GM19023 (cell line): ENCODE data around the gene GNA12.
A peak's percentile ranks its signal among the peaks of the same experiment; 100 is the strongest.

Source experiments
- ATAC-seq: cut with Tn5 transposase; IDR thresholded peaks from one replicate; pipeline ENCODE4 v1.9.1; 2021; ENCODE audit warnings: mild to moderate bottlenecking, moderate library complexity; ENCODE audit not compliant: unreplicated experiment

GNA12 gene

DNA sequence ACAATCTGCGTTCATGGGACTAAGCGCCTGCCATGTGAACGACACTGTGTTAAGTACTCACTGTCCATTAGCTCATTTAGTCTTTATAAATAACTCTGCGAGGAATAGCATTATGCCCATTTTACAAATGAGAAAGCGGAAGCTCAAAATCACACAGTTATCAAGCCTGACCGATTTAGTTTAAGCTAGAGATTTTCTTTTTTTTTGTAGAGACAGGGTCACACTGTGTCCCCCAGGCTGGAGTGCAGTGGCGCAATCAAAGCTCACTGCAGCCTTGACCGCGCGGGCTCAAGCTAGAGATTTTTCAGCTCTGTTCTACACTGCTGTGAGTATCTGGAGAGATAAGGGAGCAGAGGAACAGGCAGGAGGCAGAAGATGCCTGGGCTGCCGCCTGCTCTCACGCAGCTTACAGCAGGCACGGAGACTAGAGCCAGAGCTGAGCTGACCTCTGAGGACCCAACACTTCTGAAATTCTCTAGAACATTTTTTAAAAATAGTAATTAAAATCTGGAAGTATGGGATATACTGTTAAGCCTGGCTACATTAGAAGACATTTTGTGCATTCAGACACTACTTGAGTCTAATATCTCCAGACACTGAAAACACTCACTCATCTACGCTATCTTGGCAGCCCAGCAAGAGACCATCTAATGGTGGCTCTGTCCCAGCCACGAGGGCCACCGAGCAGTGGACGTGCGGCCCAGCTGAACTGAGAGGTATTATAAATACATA is 38.7 kb downstream of the GNA12 start:
- ATAC-seq, result no peak

DNA sequence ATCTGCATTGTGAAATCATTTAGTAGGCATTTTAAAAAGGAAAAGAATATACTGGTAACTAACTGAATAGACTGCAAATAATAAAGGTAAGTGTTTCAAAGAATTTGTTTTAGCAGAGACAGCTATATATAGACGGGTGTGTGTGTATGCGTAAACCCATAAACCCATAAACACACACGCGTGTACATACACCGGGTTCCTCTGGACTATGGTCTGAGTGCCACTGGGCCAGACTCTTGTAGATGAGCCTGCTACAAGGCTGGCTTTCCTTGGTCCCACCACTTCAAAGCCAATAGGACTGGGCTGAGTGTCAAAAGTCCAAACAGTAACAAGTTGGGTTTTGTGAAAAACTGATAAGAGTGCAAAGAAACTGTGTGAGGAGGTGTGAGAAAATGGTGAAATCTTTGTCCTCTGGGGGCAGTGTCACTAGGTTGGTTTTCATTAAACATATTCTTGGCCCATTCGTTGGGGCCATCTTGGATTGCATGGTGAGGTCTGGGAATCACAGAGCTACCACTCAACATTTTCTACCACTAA is 39.8 kb downstream of the GNA12 start:
- no peak for ATAC-seq

DNA sequence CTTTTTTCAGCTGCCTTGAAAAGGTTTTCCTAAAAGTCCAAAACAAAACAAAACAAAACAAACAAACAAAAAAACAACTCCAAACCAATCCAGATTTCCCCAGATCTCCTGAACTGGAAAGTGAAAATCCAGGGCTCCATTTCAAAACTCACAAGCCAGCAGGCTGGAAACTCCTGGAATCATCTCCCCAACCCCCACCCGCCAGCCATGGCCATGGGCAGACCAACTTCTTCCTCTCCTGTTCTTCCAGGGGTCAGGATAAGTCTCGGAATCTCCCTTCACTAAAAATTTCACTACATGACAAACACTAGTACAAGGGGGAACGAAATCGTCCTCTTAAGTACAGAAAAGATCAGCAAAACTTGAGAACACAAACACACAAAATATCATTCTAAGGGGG is 40.4 kb downstream of the GNA12 start:
- no peak for ATAC-seq

DNA sequence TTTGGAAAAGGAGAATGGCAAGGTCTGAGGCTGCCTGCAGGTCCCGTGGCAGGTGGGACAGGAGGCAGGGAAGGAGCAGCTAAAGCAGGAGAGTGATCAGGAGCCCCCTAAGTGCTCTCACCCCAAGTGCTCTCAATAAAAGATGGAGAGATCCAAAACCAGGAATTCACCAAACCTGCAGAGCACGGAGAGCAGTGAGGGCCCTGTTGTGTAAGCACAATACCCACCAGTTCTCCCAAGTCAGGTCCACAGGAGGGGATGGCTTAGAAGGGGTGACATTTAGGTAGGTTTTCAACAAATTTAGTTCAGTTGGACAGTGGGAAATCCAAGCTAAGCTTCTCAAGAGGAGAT is 40.8 kb downstream of the GNA12 start:
- ATAC-seq, result no peak

DNA sequence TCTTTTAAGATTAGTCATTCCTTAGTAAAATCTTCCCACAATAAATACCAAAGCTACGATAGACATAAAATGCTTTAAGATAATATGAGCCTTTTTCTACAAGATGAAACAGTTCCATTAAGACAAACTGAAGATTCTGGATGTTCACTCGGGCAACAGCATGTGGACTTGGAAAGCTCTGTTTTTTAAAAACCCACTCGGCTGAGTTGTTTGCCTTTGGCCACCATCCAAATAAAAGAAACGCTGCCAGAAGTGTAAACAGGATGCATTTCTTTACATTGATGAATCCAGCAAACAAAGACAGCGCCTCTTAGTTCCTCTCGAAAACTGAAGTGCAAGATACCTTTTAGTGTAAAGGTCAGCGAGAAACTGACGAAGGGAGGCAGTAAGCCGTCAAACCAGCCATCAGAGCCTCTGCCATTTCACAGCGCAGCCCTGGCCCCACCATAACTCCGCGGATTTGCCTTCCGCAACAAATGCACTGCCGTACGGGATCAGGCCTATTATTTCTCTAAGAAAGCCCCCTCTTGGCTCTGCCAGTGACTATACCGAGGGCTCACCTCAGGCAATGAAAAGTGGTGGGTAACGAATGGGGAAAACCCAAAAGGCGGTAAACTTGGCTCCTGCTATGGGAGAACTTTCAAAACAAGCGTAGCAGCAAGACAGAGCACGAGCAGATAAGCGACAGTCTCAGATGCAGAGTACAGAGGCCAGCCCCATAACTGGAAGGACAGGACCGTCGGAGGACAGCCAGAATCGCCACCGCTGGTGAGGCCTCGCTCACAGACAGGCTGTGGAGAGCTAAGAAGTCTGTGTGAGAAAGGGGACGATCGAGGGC is 41.4 kb downstream of the GNA12 start:
- ATAC-seq, result no peak

DNA sequence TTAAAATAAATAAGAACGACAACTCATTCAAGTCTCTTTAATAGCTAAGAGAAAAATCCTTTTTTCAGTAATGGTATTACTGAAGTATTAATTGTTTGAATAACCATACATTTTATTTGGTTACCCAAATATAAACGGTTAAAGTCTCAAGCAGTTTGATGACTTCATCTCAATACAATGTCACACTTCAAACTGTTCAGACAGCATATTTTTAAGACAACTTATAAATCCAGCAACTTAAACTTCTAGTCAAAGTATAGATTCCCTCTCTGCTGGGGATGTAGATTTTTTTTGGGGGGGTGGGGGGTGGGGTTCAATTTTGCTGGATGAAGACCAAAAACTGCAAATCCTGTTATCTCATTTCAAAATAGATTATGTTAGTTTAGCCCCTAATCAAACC is 42.0 kb downstream of the GNA12 start:
- ATAC-seq, result no peak

DNA sequence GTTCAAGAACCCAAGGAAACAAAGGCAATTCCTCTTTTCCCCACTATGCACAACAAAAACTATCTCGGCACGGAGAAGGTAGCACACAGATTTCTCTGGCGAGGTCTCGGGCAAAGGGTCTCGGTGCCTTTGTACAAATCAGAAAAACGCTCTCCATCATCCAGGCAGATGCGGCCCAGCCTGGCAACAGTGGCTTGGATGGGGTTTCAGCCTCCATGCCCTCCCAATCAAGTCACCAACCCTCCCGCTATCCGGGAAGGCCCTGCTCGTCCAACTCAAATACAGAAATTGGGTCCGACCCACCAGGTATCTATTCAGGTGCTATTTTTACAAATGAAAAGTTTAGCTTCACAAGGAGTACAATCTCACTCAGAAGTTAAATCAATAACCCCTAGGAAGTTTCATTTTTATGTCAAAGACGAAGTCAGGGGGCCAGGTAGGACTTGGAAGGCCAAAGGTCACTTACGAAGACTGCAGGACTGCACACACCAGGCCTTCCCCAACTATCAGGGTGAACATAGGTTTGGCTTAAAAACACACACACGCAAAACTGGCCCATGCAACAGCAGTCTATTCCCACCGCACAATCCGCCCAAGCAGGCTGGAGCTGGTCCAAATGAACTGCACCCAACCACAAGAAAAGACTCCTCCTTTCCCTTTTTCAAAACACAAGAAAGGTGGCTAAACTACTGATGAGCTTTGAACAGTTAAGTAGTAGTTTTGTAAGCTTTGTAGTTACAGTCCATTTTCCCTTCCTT is 43.0 kb downstream of the GNA12 start:
- ATAC-seq, result peak; percentile 52

DNA sequence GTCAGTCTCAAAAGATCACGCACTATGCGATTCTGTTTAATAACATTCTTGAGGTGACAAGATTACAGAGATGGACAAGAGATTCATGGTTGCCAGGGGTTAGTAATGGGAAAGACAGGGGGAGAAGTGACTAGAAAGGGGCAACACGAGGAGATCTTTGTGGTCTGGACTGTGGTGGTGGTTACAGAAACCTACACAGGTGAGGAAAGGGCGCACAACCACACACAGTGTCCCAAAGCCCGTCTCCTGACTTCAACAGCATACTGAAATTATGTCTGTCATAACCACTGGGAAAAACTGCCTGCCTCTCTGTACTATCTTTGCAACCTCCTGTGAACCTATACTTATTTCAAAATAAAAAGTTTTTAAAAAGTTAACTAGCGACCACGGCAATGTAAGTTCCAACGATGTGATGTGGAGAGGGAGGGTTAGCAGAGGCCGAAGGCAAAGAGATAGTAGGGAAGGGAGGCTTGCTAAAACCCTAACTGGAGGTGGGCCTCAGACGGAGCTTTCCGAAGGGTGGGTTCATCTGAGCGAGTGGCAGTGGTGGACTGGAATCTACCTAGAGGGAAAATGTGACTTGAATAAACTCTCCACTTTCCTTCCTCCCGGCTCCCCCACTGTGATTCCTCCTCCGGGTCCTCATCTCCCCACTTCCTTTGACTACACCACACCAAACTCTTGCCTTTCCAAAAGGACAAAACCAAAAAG is 43.7 kb downstream of the GNA12 start:
- ATAC-seq, result no peak

DNA sequence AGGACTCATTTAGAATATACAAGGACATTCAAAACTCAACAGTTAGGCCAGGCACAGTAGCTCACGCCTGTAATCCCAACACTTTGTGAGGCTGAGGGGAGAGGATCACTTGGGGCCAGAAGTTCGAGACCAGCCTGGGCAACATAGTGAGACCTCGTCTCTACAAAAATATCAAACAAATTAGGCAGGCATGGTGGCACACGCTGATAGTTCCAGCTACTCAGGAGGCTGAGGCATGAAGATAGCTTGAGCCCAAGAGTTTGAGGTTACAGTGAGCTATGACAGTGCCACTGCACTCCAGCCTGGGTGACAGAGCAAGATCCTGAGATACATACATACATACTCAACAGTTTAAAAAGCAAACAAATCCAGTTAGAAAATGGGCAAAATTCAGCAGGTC is 44.9 kb downstream of the GNA12 start:
- ATAC-seq, result no peak

DNA sequence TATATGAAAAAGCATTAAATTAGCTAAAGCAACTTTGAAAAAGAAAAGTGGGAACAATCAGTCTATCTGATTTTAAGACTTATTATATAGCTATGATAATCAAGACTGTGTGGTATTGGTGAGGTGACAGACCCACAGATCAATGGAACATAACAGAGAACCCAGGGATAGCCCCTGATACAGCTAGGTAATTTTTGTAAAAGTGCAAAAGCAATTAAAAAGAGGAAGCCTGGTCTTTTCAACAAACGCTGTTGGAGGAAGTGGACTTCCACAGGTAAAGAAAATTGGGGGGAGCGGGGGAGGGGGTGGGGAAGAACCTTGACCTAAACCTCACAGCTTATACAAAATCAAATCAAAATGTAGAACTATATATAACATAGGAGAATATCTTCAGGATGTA is 45.4 kb downstream of the GNA12 start:
- ATAC-seq, result no peak

DNA sequence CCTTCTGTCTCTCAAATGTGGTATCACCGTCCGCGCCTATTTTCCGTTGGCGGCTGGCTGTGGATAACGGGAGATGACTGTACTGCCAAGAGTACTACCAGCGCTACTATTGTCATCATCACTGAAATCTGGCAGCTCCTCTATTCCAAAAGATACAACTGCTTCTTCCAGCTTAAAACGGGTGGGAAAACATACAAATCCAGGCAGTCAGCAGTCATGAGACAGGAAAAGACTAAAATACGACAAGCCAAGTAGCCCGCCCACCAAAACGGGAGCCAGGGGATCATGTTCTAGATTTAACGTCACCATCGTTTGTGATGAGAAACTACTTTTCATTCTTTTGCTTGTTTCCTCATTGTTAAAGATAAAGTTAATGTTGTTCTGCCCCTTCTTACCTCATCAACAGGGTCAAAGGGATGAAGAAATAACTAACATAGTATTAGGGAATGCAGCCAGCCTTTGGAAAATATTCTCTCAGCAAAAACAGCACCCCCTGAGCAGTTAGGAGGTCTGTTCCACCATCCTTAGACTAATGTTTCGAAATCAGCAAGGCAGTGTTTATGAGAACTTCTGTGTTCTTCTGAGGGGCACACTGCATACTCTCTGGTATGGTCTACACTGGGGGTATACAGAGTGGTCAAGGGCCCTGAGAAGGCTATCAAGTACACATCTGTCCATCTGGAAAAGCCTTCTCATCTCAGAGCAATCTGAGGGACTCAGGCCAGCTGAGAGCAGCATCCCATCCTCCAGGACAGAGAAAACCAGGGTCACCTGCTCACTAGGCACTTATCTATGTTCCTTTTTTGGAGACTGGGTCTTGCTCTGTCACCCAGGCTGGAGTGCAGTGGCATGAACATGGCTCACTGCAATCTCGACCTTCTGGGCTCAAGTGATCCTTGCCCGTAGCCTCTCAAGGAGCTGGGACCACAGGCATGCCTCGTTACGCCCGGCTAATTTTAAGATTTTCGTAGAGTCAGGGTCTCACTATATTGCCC is 47.5 kb downstream of the GNA12 start:
- no peak for ATAC-seq

DNA sequence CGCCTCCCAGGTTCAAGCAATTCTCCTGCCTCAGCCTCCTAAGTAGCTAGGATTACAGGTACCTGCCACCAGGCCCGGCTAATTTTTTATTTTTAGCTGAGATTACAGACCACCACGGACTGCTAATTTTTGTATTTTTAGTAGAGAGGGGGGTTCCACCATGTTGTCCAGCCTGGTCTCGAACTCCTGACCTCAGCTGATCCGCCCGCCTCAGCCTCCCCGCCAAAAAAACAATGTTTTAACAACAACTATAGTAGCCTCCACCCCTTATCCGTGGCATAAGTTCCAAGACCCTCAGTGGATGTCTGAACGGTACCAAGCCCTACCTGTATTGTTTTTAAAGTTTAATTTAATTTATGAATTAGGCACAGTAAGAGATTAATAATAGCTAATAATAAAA is 48.2 kb downstream of the GNA12 start:
- no peak for ATAC-seq

DNA sequence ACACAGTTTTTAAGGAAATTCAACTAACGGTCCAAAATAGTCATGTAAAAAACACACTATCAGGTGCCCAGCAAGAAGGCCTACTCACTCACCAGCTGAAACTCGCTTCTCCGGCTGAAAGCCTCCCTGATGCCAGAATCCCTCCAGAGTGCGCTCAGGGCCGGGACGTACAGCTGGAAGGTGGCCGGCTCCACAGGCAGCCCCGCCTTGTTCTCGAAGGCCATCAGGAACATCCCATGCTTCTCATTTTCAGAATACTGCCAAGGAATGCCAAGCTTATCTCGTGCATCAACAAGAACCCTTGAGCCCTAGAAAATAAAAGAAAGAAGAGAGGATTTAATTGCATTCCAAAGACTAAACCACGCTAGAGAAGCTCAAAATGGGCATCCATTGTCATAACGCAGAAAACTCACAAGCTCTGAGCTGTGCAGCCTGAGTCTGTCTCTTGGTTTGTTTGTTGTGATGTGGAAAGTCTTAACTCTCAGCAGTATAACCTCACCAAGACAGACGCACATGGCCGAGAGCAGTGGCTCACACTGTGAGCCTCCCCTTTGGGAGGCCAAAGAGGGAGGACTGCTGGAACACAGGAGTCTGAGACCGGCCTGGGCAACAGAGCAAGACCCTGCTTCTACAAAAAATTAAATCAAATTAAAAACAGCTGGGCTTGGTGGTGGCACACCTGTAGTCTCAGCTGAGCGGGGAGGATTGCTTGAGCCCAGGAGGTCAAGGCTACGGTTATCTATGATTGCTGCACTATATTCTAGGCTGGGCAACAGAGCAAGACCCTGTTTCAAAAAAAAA is 49.1 kb downstream of the GNA12 start:
- ATAC-seq, result no peak

DNA sequence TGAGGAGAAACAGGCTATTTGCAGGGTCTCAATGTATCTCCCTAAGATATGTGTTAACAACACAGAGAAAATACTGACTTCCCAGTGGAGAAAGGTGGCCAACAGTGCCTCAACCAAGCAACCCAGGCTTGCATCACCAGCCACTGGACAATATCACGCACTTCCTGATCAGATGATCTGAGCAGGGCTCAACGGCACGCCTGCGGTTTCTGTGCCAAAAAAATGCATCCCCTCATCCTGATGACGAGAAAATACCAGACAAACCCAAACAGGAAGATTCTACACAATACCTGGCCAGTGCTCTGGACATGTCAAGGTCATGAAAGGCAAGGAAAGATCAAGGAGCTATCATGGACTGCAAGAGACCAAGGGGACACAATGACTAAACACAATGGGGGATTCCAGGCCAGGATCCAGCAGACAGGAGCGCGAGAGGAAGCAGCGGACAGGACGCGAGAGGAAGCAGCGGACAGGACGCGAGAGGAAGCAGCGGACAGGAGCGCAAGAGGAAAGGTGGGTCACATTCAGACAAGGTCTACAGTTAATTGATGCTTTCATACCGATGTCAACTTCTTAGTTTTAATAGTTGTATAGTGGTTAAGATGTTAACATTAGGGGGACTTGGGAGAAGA is 51.1 kb downstream of the GNA12 start:
- no peak for ATAC-seq

DNA sequence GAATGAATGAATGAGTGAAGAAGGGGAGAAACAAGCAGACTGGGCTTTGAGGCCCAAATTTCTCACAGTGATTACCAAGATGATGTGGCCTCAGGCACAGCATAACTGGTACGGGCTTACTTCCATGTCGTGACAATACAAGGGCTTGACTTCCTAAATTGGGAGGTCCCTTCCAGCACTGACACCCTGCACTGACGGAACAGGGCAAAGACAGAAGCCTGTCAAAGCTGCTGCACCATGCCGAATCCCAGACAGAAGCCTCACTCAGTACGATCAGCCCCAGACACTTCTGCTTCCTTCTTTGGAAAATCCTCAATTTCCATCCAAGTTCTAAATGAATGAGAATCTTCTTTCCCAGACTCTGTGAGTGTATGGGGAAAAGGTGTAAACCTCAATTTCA is 51.9 kb downstream of the GNA12 start:
- no peak for ATAC-seq

DNA sequence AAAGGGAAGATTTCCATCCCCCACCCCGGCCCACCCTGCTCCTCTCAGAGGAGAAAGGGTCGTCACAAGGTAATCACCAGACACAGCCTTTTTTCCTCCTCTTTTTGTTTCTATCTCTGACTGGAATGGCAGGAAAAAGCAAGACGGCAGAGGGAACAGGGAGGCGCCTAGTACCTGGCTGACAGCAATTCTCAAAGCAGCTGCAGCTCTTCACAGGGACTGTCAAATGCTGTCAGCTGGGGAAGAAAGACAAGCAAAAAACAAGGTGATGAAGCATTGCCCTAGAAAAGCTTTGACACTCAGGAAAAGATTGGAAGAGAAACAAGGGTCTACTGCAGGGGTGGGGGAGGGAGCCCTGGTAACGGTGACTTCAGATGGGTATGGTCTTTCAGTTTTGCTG is 52.7 kb downstream of the GNA12 start:
- ATAC-seq, result no peak

DNA sequence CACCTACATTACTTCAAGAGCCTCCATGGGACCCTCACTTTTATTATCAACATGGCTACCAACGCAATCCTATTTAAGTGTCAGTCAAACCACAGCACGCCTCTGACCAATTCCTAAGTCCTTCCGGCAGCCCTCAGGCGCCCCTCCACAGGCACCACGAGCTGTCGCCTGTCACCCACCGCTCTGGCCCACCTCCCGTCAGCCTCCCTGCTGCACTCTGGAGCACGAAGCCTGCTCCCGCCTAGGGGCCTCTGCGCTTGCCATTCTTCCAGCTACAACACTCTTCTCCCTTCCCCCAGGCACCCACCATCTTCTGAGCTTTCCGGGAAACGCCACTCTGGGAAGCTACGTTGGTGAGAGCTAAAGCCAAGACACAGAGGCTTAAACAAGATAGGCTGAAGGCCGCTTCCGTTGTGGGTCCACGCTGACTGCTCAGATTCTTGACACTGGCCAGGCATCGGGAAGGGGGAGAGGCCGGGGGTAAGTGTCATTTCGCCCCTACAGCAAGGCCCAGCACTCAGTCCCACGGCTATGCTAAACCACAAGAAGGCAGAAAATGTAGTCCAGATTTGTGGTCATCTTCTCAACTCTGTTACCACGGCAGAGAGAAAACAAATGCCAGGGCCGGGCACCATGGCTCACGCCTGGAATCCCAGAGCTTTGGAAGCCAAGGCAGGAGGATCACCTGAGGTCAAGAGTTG is 56.7 kb downstream of the GNA12 start:
- no peak for ATAC-seq

DNA sequence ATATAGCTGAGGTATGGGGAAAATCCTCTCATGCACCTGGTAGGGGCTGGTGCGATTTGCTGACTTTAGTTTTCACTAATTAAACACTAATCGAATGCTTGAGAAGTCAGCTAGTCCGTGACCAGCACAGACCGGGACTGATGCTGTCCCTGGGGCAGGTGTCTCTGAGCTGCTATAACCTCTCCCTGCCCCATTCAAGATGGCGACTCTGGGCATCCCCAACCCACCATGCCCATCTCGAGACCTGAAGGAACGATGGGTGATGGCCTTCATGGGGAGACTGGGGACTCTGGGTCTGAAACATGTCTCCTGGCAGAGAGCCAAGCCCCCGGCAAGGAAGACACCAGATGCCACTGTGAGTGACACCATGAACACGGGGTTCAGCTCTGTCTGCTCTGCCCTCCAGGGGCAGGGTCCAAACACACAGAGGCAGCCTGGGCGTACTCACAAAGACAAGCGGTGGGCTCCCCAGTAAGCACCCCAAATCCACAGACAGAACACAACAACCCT is 57.4 kb downstream of the GNA12 start:
- ATAC-seq, result no peak
